ES-I3 (cell line): ENCODE measurements around the gene RPP38.

Experiments used
- H3K36me3 ChIP-seq: 2 replicates; pipeline ENCODE4 v1.6.1; 2013; ENCODE audit warnings: mild to moderate bottlenecking, low read length, control low read depth, moderate library complexity; ENCODE audit not compliant: insufficient read depth
- H3K4me1 ChIP-seq: 2 replicates; pipeline ENCODE4 v1.6.1; 2013; ENCODE audit warnings: mild to moderate bottlenecking, control low read depth, low read length; ENCODE audit not compliant: insufficient read depth
- H3K9ac ChIP-seq: 2 replicates; pipeline ENCODE4 v1.6.1; 2013; ENCODE audit warnings: low read depth, mild to moderate bottlenecking, low read length, moderate library complexity
- H3K9me3 ChIP-seq: 2 replicates; pipeline ENCODE4 v1.6.1; 2013; ENCODE audit warnings: mild to moderate bottlenecking, low read length, moderate library complexity; ENCODE audit not compliant: control insufficient read depth, insufficient read depth

The RPP38 gene

DNA sequence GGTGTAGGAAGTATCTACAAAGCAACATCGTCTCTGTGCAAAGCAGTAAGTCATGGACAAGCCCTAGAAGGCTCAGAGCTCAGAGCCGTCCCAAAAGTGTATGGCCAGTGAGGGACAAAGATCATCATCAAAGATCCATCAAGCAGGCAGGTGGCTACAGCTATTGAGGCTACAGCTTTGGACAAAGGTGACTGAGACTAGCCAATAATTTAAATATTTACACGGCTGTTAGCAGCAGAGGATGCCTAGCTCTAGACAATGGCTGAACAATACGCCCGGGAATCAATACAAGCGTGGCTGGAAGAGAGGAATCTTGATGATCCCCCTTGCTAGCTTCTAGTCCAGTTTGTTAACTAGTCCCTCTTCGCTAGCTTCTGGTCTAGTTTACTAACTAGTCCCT lies 53.4 kb downstream of the RPP38 start:
- Histone ChIP-seq H3K9me3 (no peaks in the 10 kb centered on the region), H3K4me1 (no peaks in the 10 kb centered on the region), H3K9ac (no peak overlapping the region), H3K36me3 (no peaks in the 10 kb centered on the region)

DNA sequence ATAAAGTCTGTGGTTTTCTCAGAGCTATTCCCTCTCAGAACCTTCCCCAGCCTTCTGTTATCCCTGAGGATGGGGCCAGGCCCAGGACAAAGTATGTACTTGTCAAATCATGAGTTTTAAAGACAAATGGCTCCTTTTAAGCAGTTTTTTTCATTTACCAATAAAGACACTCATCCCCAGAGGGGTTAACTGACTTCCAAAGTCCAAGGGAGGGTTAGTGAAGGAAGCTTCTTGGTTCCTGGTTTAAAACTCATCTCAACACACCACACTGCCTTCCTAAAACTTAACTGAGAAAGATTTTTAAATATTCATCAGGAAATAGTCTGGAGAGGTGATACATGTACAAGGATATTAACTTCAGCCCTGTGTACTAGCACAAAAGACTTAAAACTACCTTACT lies 55.4 kb downstream of the RPP38 start:
- Histone ChIP-seq H3K36me3 (no peaks in the 10 kb centered on the region; the same call in 1 of the 2 replicates), H3K4me1 (no peaks in the 10 kb centered on the region), H3K9ac (no peak overlapping the region), H3K9me3 (no peaks in the 10 kb centered on the region)
